ENCODE results near the gene LRP1B. TPM values are rescaled to one million over a fixed set of nuclear protein-coding genes. Genes with fewer than 3 reads are reported as not detected.

The LRP1B gene
- total and polyA plus RNA-seq, 2 experiments from 2014 or later, result not detected

DNA sequence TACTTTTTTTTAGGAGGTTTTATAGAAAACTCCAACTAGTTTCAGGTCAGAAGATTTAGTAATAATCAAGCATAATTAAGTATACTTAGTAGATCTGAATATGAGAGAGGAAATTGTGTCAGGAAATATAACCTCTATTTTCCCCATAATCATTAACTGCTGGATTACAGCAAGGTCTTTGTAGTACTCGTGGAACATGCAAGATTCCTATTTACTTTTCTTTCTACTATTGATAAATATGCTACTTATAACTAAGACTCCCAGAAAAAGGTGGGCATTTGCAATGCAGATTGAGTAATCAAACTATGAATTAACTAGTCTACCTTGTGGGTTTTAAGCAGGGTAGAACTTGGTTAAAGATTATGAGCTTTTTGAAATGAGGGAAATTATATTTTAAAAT lies 570.1 kb downstream of the LRP1B start:
- Histone ChIP-seq H3K9me3 (ENCODE audit: low read depth) (no peaks in the 10 kb centered on the region), H3K4me3 (no peak overlapping the region), H3K27me3 (replicated peaks; ENCODE audit: insufficient read depth) (no peaks in the 10 kb centered on the region), H3K9me2 (ENCODE audit: insufficient read depth) (no peaks in the 10 kb centered on the region), H3K9ac (no peak overlapping the region), H3K36me3 (ENCODE audit: low read depth) (no peaks in the 10 kb centered on the region), H3K4me1 (ENCODE audit: insufficient read depth) (peaks cover 8% of the 10 kb centered on the region; the same call in 1 of the 2 replicates), H2AFZ (no peak overlapping the region), H3K4me2 (ENCODE audit: unreplicated experiment) (no peak overlapping the region), H3F3A (ENCODE audit: insufficient read depth) (no peaks in the 10 kb centered on the region), H4K20me1 (ENCODE audit: insufficient read depth) (no peaks in the 10 kb centered on the region), H3K79me2 (ENCODE audit: insufficient read depth) (no peaks in the 10 kb centered on the region), H3K27ac (no peak overlapping the region)
- no peak for DNase-seq
- in situ Hi-C loops (cut with MboI), result no loop called here
- 29 to 41% methylated on average over 1 of the region's 1 CpG for WGBS, 2 experiments (ENCODE audit: low coverage in 1 of 2, low lambda C conversion rate in 2 of 2, missing lambda C conversion rate in 2 of 2)
- TF ChIP-seq EZH2 (IDR thresholded peaks at IDR 0.05; ENCODE audit: insufficient read depth, poor library complexity, severe bottlenecking) (no peak), EZH2phosphoT487 (IDR thresholded peaks at IDR 0.05; ENCODE audit: insufficient read depth, low read depth) (no peak)

DNA sequence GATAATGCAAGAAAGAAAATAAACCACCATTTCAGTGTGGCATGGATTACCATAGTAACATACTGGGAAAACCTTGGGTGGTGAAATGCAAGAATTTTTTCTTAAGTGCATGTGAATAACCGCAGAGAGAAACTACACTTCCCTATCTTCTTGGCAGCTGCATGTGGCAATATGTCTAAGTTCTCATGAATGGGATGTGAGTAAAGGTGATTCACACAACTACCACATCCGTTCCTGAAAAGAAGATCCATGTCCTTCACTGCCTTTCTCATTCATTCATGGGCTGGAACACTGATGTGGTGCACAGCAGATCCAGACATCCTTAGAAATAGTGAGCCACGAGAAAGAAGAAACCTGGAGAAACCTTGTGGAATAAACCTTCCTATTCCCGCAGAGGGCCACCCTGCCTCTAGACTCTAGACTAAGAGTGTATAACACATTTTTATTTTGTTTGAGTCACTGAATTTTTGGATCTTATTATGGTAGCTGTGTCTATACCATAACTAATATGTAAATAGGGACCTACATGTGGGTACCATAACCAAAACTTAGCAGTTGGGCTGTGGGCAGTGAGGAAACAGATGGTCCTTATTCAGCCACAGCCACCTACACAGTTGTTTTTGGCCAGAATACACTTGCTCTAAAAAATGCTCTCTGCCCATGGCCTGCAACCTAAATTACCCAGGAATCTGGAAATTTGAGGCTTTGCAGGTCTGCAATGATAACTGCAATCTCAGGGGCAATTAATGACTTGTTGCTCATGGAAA lies 573.3 kb downstream of the LRP1B start:
- no peaks in the 10 kb centered on the region; the same call in 1 of the 2 replicates for H3K27me3 ChIP-seq (replicated peaks; ENCODE audit: insufficient read depth)
- peaks cover 8% of the 10 kb centered on the region; the same call in 1 of the 2 replicates for H3K4me1 ChIP-seq (ENCODE audit: insufficient read depth)
- no peaks in the 10 kb centered on the region for H3K9me3 ChIP-seq (ENCODE audit: low read depth)
- no peak overlapping the region for H3K4me3 ChIP-seq
- in situ Hi-C loops (cut with MboI), result no loop called here
- no peaks in the 10 kb centered on the region for H3K79me2 ChIP-seq (ENCODE audit: insufficient read depth)
- H3K4me2 ChIP-seq (ENCODE audit: unreplicated experiment), result no peak overlapping the region
- no peak overlapping the region for H3K27ac ChIP-seq
- H3K9me2 ChIP-seq (ENCODE audit: insufficient read depth), result no peaks in the 10 kb centered on the region
- no peaks in the 10 kb centered on the region for H3F3A ChIP-seq (ENCODE audit: insufficient read depth)
- H3K36me3 ChIP-seq (ENCODE audit: low read depth), result no peaks in the 10 kb centered on the region
- DNase-seq, result peak; percentile 86
- no peaks in the 10 kb centered on the region for H4K20me1 ChIP-seq (ENCODE audit: insufficient read depth)
- no peak overlapping the region for H3K9ac ChIP-seq
- no peak for TF ChIP-seq EZH2 (IDR thresholded peaks at IDR 0.05; ENCODE audit: insufficient read depth, poor library complexity, severe bottlenecking)
- TF ChIP-seq EZH2phosphoT487 (IDR thresholded peaks at IDR 0.05; ENCODE audit: insufficient read depth, low read depth), result peak; percentile 90
- H2AFZ ChIP-seq, result no peak overlapping the region
- 24 to 34% methylated on average over 4 of the region's 4 CpGs for WGBS, 2 experiments (ENCODE audit: low coverage in 1 of 2, low lambda C conversion rate in 2 of 2, missing lambda C conversion rate in 2 of 2)

DNA sequence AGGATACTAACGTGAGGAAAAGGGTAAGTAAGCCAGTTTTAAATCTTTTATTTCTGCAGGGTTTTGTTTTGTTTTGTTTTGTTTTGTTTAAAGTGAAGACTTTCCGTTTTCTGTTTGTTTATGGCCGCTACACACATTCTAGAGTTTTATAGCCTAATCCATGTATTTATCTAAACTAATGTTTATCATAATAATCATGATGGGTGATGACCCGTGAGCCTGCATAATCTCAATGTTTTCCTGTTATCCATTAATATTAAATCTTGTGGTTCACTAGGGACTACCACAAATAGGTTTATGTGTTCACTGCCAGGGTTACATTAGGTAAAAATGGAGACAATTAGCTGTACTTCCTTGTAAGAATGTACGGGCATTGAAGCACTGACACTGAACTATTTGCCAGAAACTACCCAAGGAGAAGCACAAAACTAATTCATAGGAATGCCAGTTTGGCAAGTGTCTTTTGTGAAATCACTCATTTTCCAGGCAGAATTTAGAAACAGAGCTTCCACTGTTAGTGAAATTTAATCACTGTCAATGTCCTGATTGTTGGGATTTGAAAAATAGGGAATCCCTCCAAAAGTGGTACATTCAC lies 574.8 kb downstream of the LRP1B start:
- TF ChIP-seq EZH2 (IDR thresholded peaks at IDR 0.05; ENCODE audit: insufficient read depth, poor library complexity, severe bottlenecking), result no peak
- TF ChIP-seq EZH2phosphoT487 (IDR thresholded peaks at IDR 0.05; ENCODE audit: insufficient read depth, low read depth), result no peak
- Histone ChIP-seq H3K27me3 (replicated peaks; ENCODE audit: insufficient read depth) (no peaks in the 10 kb centered on the region; the same call in 1 of the 2 replicates), H3K79me2 (ENCODE audit: insufficient read depth) (no peaks in the 10 kb centered on the region), H2AFZ (no peak overlapping the region), H3K4me2 (ENCODE audit: unreplicated experiment) (no peak overlapping the region), H3K9me3 (ENCODE audit: low read depth) (no peaks in the 10 kb centered on the region), H3K9me2 (ENCODE audit: insufficient read depth) (no peaks in the 10 kb centered on the region), H3F3A (ENCODE audit: insufficient read depth) (no peaks in the 10 kb centered on the region), H3K9ac (no peak overlapping the region), H4K20me1 (ENCODE audit: insufficient read depth) (no peaks in the 10 kb centered on the region), H3K27ac (no peak overlapping the region), H3K4me1 (ENCODE audit: insufficient read depth) (peaks cover 8% of the 10 kb centered on the region; the same call in 1 of the 2 replicates), H3K4me3 (no peak overlapping the region), H3K36me3 (ENCODE audit: low read depth) (no peaks in the 10 kb centered on the region)
- 31 to 32% methylated on average over 5 of the region's 5 CpGs for WGBS, 2 experiments (ENCODE audit: low coverage in 1 of 2, low lambda C conversion rate in 2 of 2, missing lambda C conversion rate in 2 of 2)
- in situ Hi-C loops (cut with MboI), result no loop called here
- DNase-seq, result no peak

DNA sequence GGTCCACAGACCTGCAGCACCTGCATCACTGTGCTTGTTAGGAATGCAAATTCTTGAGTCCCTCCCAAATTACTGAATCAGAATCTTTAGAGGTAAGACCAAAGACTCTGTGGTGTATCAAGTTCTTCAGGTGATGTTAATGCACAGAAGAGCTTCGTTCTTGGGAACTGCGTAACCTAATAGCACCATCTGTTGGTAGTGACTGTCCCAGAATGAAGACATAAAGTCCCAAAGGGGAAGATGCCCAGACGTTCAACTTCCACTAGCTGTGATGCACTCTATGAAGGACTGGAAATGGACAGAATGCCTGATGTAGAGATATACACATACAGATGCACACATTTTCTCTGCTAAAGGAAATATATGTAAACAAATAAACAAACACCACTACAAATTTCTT lies 576.0 kb downstream of the LRP1B start:
- Histone ChIP-seq H4K20me1 (ENCODE audit: insufficient read depth) (no peaks in the 10 kb centered on the region), H3K9ac (no peak overlapping the region), H3K4me2 (ENCODE audit: unreplicated experiment) (no peak overlapping the region), H3K36me3 (ENCODE audit: low read depth) (no peaks in the 10 kb centered on the region), H3K4me1 (ENCODE audit: insufficient read depth) (peaks cover 8% of the 10 kb centered on the region; the same call in 1 of the 2 replicates), H3K27ac (no peak overlapping the region), H3K4me3 (no peak overlapping the region), H3K27me3 (replicated peaks; ENCODE audit: insufficient read depth) (no peaks in the 10 kb centered on the region; the same call in 1 of the 2 replicates), H3F3A (ENCODE audit: insufficient read depth) (no peaks in the 10 kb centered on the region), H2AFZ (no peak overlapping the region), H3K9me3 (ENCODE audit: low read depth) (no peaks in the 10 kb centered on the region), H3K79me2 (ENCODE audit: insufficient read depth) (no peaks in the 10 kb centered on the region), H3K9me2 (ENCODE audit: insufficient read depth) (no peaks in the 10 kb centered on the region)
- no peak for TF ChIP-seq EZH2phosphoT487 (IDR thresholded peaks at IDR 0.05; ENCODE audit: insufficient read depth, low read depth)
- TF ChIP-seq EZH2 (IDR thresholded peaks at IDR 0.05; ENCODE audit: insufficient read depth, poor library complexity, severe bottlenecking), result no peak
- 12 to 16% methylated on average over 3 of the region's 3 CpGs for whole genome bisulfite sequencing, 2 experiments (ENCODE audit: low coverage in 1 of 2, low lambda C conversion rate in 2 of 2, missing lambda C conversion rate in 2 of 2)
- in situ Hi-C loops (cut with MboI), result no loop called here
- DNase-seq, result peak; percentile 38
